SU-DHL-6 (cell line): ENCODE results near the gene NFIA.

ENCODE experiments used
- EZH2phosphoT487 ChIP-seq: fragments of 200-600 bp; sonication (generic), shearing (Covaris generic); conservative IDR thresholded peaks from 2 replicates; pipeline ENCODE4 v1.6.1; 2018; ENCODE audit warnings: mild to moderate bottlenecking, antibody characterized with exemption, low read length, moderate library complexity, mixed read lengths
- TF ChIP-seq, protein P1 (sequence below): fragments of 200-600 bp; sonication (generic); IDR thresholded peaks from one replicate; pipeline ENCODE4 v1.5.1; 2017; ENCODE audit warnings: antibody characterized with exemption, mild to moderate bottlenecking, low read length, moderate library complexity; ENCODE audit not compliant: insufficient read depth, poor library complexity, severe bottlenecking

DNA sequence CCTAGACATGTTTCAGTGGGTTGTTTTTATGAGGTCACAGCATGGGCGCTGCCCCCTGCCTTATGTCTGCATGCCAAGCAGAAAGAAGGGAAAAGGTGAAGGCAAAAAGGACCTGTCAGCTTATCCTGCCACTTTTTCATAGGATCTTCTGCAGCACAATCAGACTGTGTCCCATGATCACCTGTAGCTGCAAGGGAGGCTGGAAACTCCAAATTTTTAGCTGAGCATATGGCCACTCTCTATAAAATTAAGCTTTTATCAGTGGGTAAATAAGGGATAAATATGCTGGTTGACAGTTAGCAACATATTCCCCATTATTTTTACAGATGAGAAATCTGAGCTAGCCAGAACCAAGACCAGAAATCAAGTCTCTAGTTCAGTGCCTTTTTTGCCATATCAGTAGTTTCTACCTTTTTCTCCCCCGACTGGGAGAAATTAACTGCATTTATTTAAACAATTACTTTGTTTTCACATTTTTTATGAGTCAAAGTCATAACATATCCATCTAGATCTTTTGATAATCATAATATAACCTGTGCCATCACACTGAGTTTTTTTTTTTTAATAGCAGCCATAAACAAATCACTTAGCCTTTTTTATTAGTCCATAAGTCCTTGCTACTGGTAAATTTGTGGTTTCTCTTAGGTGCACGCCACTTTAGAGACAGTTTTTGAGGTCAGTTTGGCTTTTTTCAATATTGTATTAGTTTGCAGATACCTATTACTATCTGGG lies 307.0 kb downstream of the NFIA start:
- TF ChIP-seq, protein P1, sequence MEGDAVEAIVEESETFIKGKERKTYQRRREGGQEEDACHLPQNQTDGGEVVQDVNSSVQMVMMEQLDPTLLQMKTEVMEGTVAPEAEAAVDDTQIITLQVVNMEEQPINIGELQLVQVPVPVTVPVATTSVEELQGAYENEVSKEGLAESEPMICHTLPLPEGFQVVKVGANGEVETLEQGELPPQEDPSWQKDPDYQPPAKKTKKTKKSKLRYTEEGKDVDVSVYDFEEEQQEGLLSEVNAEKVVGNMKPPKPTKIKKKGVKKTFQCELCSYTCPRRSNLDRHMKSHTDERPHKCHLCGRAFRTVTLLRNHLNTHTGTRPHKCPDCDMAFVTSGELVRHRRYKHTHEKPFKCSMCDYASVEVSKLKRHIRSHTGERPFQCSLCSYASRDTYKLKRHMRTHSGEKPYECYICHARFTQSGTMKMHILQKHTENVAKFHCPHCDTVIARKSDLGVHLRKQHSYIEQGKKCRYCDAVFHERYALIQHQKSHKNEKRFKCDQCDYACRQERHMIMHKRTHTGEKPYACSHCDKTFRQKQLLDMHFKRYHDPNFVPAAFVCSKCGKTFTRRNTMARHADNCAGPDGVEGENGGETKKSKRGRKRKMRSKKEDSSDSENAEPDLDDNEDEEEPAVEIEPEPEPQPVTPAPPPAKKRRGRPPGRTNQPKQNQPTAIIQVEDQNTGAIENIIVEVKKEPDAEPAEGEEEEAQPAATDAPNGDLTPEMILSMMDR = no peak
- no peak for TF ChIP-seq EZH2phosphoT487
